GF-D8 (cell line): ENCODE measurements around the gene NHEJ1.
"Not testable (repeated sequence)": the region's sequence is repeated elsewhere in the genome, so short reads cannot be mapped to it uniquely, and the experiment has no call there.

ENCODE experiments used
- DNase-seq: peaks from one replicate; lab custom pipeline; 2025; lab: John Stamatoyannopoulos, UW

Gene NHEJ1

GRCh38 chr2:219160186-219161017, at the start of gene NHEJ1:
NHEJ1 (minus strand) TSS chr2:219160815; CDS start chr2:219158362, 2,453 bp downstream.
- peak; percentile 65 for DNase-seq

- DNase-seq: peak; percentile 60
These were observed 48.9 kb upstream of the NHEJ1 start for GRCh38 chr2:219209236-219210195.

GRCh38 chr2:219207884-219208740, 47.5 kb upstream of the NHEJ1 start:
- DNase-seq: no peak

GRCh38 chr2:219207134-219207883, 46.7 kb upstream of the NHEJ1 start:
- DNase-seq: no peak

GRCh38 chr2:219206328-219207133, 45.9 kb upstream of the NHEJ1 start, which contains the start of gene ZFAND2B:
ZFAND2B (plus strand) TSS chr2:219206782; CDS start chr2:219206988, 206 bp downstream.
- peak; percentile 79 for DNase-seq

- DNase-seq: no peak
These were observed 45.3 kb upstream of the NHEJ1 start for GRCh38 chr2:219205981-219206327.

- no peak for DNase-seq
These were observed 44.5 kb upstream of the NHEJ1 start for GRCh38 chr2:219205165-219205538.

GRCh38 chr2:219204425-219205164, 44.0 kb upstream of the NHEJ1 start:
- no peak for DNase-seq

- not testable (repeated sequence) for DNase-seq
These were observed 40.7 kb upstream of the NHEJ1 start for GRCh38 chr2:219201331-219201730.

GRCh38 chr2:219200502-219201326, 40.1 kb upstream of the NHEJ1 start:
- DNase-seq: not testable (repeated sequence)

- no peak for DNase-seq
These were observed 39.0 kb upstream of the NHEJ1 start for GRCh38 chr2:219199470-219200211.

- DNase-seq: no peak
These were observed 38.4 kb upstream of the NHEJ1 start for GRCh38 chr2:219198974-219199373.

GRCh38 chr2:219197388-219197787, 36.8 kb upstream of the NHEJ1 start:
- no peak for DNase-seq

GRCh38 chr2:219186754-219187456, 26.3 kb upstream of the NHEJ1 start:
- no peak for DNase-seq

- DNase-seq: no peak
These were observed 23.5 kb upstream of the NHEJ1 start for GRCh38 chr2:219184121-219184520.

- no peak for DNase-seq
These were observed 22.6 kb upstream of the NHEJ1 start for GRCh38 chr2:219183151-219183772.
